HG03175 (cell line): Measurements from ENCODE around the gene SLC26A2.
"Not testable (repeated sequence)": the region's sequence is repeated elsewhere in the genome, so short reads cannot be mapped to it uniquely, and the experiment has no call there.

ENCODE experiments used
- ATAC-seq: cut with Tn5 transposase; IDR thresholded peaks from one replicate; pipeline ENCODE4 v1.9.1; 2021; ENCODE audit warnings: mild to moderate bottlenecking, moderate library complexity; ENCODE audit not compliant: unreplicated experiment

Gene SLC26A2

DNA sequence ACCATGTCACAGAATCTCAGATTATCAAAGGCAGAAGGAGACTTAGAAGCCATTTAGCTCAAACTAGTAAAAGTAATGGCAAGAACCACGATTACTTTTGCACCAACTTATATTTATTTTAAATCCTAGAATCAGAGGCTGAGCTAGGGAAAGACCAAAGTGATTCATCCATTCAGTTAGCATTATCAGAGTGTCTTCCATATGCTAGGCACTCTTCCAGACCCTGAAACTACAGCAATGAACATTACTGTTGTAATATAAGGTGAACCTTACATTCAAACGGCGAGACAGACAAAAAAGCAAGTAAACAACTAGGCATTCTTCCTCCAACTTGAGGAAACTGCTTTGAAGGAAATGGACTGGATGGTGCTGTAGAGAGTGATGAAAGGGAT, 23.9 kb upstream of the SLC26A2 start:
- ATAC-seq = no peak

DNA sequence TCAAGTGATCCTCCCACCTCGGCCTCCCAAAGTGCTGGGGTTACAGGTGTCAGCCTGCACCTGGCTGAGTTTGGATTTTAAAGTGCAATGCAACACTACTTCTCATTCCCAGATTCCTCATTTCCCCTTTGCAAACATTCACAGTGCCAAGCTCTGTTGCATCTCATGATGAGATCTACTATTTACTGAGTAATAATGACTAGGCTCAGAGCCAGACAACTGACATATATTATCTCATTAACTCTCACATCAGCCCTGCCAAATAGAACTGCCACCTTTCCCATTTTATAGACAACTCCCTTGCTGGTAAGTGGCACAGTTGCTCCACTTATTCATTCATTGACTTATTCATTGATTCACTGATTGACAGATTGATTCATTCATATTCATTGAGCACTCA, 22.9 kb upstream of the SLC26A2 start:
- ATAC-seq = no peak

DNA sequence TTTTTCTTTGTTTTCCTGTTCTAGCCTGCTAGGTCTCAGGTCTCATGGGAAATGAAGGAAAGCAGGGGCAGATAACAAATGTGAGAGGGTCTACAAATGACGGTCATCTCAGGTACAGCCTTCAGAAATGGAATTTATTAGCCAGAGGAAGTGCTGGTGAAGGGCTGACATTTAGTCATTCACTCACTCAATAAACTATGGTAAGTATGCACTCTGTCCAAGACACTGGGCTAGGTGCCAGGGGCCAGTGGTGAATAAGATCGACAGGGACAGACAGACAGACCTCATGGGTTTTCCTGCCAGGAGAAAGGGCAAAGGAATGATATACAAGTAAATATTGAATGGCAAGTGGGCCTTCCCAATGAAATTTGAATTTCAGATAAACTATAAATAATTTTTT, 22.3 kb upstream of the SLC26A2 start:
- no peak for ATAC-seq

DNA sequence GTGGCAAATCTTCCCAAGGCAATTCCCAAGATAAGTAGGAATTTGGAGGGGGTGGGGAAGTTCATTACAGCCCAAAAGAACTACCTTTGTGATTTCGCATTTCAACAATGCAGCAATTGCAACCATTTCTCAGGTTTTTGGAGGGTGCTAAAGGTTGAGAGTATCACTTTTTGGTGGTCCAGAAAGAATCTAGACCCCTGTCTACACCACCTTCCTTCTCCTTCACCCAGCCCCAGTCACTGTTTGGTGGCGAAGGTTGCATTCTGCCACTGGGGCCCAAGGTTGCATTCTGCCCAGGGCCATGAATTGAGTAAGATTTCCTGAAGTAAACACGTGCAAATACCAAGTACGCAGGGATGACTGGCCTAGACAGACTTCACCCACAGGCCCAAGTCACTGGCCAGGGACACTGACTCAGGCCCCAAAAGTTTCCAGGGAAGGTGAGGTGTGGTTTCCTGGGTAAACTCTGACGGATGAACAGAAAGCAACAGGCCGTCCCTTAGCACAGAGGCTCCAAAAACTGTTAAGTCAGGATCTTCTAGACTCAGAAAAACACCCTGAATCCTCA, 21.7 kb upstream of the SLC26A2 start:
- no peak for ATAC-seq

DNA sequence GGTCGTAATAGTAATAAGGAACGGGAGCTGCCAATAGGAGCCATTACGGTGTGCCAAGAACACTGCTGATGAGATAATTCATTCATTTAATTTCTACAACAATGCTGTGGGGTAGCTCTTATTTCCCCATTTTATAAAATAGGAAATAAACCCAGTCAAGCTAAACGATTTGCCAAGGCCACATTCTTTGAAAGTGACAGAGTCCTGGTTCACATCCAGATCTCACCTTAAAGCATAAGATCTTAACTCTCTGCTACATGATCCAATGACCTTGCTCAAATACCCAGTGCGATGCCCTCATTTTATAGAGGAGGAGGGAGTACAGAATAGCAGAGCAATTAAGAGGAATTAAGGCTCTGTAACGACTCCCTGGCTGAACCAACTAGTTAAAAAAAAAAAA, 21.0 kb upstream of the SLC26A2 start:
- ATAC-seq = no peak

DNA sequence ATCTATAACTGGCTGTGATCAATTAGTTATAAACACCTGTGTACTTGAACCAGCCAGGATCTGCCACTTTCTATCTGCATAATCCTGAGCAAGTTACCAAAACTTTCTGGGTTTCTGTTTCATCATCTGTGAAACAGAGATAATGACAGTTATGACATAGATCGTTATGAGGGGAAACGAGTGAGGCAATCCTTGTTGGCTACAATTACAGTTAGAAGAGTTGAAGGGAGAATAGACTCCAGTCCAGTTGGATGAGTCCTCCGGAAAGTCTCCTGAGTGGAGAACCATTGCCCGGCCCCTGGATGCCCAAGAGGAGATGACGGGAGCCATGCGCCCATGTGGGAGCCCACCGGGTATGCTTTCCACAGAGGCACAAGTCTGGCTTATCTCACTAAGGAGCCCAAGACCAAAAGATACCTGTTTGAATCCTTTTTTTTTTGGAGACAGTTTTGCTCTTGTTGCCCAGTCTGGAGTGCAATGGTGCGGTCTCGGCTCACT, 20.4 kb upstream of the SLC26A2 start:
- ATAC-seq = peak; percentile 76

DNA sequence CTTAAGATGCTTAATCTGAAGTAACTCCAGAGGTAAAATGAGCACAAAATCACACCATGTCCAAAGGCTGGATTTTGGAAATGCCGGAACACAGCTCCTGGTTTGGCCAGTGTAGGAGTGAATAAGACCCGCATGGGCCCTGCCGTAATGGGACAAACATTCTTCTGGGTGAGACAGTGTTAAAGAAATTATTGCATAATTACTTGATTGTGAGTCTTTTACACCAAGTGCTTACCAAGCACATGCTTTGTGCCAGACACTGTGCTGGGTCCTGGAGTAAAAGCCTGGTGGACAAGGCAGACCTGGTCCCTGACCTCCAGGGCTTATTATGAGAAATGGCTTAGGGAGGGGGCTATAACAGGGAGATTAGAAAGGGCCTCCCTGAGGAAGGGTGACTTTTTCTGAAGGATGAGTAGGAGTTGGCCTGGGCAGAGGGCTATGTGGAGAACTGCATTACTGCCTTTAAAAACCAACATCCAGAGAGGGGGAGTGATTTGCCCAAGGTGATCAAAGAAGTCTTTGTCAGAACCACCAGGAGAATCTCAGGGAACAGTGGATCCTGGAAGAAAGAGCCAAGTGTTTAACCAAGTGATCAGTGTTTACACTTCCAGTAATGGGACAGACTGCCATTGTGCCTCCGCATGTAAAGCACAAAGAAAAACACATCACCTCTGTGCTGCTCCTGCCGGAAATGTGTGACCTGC, 19.5 kb upstream of the SLC26A2 start:
- no peak for ATAC-seq

DNA sequence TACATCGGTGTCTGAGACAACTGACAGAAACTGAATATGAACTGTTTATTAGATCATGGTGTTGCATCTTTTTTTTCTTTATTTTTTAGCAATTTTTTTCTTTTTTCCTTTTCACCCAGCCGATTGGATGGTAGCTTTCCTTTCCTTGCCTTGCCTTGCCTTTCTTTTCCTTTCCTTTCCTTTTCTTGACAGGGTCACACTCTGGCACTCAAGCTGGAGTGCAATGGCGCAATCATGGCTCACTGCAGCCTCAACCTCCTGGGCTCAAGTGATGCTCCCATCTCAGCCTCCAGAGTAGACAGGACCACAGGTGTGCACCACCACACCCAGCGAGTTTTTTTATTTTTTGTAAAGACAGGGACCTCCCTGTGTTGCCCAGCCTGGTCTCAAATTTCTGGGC, 18.8 kb upstream of the SLC26A2 start:
- no peak for ATAC-seq

DNA sequence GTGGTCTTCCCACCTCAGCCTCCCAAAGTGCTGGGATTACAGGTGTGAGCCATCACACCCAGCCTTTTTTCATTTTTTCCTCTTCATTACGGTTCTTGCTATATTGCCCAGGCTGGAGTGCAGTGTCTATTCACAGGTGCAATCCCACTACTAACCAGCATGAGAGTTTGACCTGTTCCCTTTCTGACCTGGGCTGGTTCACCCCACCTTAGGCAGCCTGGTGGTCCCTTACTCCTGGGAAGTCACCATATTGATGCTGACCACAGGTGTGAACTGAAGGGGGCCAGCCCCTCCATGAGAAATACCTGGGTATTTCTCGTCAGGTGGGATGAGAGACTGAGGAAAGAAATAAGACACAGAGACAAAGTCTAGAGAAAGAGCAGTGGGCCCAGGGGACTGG, 18.4 kb upstream of the SLC26A2 start:
- no peak for ATAC-seq

DNA sequence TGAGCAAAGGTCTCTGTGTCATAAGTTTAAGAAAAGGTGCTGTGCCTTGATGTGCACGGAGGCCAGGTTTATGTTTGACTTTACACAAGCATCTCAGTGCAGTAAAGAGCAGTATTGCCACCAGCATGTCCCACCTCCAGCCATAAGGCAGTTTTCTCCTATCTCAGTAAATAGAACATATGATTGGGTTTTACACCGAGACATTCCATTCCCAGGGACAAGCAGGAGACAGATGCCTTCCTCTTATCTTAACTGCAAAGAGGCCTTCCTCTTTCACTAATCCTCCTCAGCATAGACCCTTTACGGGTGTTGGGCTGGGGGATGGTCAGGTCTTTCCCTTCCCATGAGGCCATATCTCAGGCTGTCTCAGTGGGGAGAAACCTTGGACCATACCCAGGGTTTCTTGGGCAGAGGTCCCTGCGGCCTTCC, 17.8 kb upstream of the SLC26A2 start:
- not testable (repeated sequence) for ATAC-seq

DNA sequence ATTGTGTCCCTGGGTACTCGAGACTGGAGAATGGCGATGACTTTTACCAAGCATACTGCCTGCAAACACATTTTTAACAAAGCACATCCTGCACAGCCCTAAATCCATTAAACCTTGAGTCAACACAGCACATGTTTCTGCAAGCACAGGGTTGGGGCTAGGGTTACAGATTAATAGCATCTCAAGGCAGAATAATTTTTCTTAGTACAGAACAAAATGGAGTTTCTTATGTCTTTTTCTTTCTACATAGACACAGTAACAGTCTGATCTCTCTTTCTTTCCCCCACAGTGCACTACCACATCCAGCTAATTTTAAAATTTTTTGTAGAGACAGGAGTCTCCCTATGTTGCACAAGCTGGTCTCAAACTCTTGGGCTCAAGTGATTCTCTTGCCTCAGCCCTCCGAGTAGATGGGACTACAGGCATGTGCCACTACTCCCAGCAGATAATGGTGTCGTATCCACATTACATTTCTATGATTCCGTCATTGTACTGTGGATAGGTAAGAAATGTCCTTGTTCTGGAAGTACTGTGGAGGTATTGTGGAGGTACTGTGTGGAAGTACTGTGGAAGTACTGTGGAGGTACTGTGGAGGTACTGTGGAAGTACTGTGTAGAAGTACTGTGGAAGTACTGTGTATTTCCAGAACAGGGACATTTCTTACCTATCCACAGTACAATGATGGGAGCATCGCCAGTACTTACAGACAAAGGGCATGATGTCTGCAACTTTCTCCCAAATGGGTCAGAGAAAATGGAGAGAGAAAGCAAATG, 17.2 kb upstream of the SLC26A2 start:
- not testable (repeated sequence) for ATAC-seq

DNA sequence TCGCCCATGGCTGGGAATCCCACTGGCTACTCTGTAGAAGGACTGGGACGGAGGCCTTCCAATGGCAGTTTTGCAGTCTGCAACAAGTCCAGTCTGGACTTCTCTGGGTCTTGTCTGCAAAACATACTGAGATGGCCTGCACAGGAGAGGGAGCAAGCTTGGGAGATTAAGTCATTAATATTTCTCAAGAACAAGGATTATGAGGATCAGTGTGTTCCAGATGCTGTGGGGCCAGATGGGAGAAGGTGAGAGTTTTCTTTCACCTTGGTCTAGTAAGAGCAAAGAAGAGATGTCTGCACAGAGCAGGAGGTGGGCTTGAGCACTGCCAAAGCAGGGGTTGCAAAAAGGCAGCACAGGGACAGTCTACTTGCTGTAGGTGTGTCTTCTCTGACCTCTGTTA, 15.9 kb upstream of the SLC26A2 start, which contains the start of gene PDE6A:
Gene PDE6A, minus strand, starts transcription at position 128 of the 400 bp plus-strand sequence. Its CDS starts 120 bp downstream, at position 8.
- ATAC-seq = no peak

DNA sequence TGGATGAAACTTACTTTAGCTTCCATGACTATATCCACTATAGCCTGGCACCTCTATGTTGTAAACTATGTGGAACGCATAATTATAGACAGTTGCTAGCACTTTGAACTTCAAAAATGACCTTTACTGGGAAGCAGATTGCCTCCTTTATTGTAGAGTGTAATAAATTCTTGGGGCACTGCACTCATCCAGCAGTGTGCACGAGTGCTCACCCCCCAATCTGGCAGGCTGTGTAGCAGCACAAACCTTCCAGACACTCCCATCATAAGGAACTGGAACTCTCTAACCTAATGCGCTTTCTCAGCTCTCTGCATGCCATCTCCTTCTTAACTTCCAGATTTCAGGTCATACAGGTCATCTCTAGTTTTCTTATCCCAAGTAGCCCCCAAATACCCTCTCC, 14.4 kb upstream of the SLC26A2 start:
- no peak for ATAC-seq

DNA sequence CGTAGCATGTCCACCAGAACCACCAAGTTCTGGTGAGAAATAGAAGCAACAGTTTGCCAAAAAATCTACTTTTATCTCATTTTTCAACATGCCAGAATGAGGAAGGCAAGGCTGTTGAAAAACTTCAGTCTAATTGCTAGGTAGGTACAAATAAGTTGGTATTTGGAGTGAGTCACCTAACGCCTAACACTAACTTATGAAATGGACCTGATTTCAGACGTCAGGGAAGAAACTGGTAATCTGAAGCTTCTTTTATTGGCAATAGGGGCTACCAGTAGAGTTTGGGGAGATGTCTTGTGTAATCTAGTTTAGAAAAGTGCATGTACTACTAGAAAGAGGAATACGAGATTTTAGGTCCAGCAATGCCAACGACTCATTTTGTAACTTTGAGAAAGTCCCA, 11.6 kb upstream of the SLC26A2 start:
- no peak for ATAC-seq

DNA sequence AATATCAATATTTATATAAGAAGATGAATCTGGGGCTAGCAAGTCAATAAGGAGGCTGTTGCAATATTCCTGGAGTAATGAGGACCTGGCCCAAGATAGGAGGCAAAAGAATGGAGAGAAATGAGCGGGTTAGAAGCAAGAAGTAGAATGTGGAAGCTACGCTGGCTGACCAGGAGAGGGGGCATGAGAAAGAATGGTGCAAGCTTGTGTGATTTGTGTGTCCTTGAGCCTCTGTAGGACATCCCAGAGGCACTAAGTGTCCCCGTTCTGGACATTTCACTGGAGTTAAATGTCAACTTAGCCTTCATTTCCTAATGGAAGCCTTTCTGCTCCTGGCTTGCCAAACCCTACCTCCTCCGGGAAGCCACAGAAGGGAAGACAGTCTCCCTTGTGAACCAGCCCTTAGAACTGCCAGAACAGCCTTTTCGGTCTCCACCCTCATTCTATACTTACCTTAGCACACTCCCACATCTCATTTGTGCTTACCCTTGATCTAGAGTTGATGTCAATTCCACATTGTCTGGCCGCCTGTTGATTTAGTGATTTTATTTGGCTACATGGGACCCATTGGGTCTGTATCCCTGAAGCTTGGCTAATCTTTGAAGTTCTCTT, 9.3 kb upstream of the SLC26A2 start:
- no peak for ATAC-seq

DNA sequence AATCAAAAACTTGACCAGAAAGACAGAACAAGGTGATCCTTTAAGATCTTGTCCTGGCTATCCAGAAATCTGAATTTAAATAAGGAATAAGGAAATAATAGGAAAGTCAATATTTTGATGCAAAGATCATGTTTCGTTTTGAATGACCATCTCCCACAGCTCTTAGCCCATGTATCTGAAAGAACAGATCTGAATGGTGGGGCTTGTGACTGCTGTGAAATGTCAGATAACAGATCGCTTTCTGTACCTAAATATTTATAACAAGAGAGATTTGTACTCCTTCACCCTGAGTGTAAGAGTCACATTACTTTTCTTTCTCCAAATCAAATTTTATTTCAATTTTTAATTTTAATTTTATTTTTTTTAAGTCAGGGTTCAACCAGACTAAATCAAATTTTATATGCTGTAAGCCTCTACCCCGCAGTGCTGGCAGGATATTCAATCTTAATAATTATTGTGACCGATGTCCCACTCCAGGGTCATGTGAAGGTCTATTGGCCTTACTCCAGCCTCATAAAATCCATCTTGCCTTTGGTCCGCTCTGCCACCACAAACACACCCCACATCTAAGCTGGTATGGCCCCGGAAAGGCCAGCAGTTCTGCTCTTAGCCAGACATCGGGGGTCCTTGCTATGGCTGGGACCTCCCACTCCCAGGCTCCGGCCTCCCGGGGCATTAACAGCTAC, 7.0 kb upstream of the SLC26A2 start:
- no peak for ATAC-seq

DNA sequence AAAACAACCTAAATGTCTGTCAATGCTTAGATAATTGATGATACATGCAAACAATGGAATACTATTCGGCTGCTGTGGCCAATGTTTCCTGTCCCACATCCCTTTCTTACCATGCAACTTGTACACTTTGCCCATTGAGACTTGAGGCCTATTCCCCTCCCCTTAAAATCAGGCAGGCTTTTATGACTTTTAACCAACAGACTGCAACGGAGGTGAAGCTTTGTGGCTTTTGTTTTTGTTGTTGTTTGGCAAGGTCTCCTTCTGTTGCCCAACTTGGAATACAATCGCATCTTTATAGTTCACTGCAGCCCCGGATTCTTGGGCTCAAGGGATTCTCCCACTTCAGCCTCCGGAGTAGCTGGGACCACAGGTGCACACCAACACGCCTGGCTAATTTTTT, 5.8 kb upstream of the SLC26A2 start:
- no peak for ATAC-seq

DNA sequence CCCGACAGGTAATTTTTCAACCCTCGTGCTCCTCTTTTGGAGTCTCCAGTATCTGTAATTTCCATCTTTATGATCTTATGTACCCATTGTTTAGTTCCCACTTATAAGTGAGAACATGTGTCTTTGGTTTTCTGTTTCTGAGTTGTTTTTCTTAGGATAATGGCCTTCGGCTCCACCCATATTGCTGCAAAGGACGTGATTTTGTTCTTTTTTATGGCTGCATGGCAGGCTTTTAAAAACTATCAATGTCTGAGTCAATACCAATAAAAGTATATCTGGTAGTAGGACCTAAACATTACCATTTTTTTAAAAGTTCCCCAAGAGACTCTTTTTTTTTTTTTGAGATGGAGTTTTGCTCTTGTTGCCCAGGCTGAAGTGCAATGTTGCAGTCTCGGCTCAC, 3.9 kb upstream of the SLC26A2 start:
- no peak for ATAC-seq

DNA sequence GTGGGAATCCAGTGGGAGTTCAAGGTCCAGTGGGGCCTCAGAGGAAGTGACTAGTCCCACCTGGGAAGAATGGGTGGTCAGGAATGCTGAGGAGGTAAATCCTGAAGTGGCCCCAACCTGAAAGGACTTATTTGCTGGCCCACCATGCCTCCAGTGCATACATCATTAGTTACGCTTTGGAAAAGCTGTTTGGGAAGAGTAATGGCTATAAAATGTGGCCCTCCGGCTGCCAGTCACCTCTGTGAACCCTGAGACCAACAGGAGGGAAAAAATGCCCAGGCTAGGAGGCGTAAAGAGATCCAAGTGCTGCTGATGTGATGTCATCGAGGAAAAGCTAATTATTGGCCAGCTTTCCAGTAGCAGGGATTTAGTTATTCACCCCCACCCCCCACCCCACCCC, 2.7 kb upstream of the SLC26A2 start:
- ATAC-seq = no peak

DNA sequence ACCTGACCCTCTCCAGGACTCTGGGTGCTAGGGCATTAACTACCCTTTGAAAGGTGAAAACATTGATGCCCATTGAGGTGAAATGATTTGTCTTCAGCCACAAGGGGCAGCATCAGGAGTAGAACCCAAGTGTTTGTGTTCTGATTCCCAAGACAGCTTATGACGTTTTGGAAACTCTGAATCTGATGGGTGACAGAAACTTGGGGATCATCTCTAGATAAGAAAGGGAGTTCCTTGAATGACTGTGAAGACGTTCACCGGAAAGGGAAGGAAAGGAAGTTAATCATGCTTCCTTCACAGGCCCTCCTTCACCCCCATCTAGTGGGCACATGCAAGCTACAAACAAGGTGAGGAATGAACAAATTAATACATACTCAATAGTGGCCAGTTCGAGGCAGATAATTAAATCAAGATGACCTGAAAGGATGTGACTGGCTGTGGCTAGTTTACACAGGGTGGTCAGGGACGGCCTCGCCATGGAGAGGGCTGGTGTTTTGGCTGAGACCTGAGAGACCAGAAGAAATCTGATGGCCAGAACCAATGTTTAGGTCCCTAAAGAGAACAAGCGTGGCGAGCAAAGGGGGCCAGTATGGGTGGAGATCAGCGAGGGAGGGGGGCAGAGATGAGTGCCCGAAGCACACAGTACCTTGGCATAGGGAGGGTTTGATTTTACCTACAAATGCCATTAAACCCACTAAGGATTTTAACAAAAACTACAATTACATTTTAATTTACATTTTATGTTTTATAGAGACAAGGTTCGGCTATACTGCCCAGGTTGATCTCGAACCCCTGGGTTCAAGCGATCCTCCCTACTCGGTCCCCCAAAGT, 937 bp upstream of the SLC26A2 start:
- ATAC-seq = no peak
